ENCODE results near the gene BCDIN3D. TPM values are rescaled to one million over a fixed set of nuclear protein-coding genes. Genes with fewer than 3 reads are reported as not detected.

BCDIN3D gene
- total RNA-seq, 1 donor from 2014 or later: 3.3 TPM

DNA sequence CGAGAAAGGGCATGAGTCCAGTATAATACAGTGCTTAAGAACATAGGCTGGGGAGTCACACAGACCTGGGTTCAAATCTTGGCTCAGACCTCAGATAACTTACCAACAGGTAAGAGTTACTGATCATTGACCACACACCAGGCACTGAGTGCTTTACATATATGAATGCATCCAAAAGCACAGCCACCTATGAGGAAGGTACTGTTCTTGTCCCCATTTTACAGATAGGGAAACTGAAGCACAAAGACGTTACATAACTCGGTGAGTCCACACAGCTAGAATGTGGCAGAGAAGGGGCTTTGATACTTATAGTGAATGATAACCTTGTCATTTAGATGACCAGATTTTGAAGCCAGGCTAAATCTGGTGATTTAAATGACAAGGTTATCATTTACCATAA lies 33.2 kb upstream of the BCDIN3D start:
- Mint-ChIP-seq H3K27ac (ENCODE audit: unreplicated experiment) (no peak overlapping the region), H3K36me3 (ENCODE audit: low read depth) (no peaks in the 10 kb centered on the region), H3K27me3 (ENCODE audit: low read depth) (no peaks in the 10 kb centered on the region), H3K9me3 (ENCODE audit: low read depth) (no peaks in the 10 kb centered on the region), H3K4me3 (ENCODE audit: unreplicated experiment) (no peak overlapping the region), H3K4me1 (ENCODE audit: low read depth) (peaks cover 5% of the 10 kb centered on the region)
- no peak for DNase-seq (ENCODE audit: low spot score)
- no peak for TF ChIP-seq CTCF (IDR thresholded peaks at IDR 0.05)

DNA sequence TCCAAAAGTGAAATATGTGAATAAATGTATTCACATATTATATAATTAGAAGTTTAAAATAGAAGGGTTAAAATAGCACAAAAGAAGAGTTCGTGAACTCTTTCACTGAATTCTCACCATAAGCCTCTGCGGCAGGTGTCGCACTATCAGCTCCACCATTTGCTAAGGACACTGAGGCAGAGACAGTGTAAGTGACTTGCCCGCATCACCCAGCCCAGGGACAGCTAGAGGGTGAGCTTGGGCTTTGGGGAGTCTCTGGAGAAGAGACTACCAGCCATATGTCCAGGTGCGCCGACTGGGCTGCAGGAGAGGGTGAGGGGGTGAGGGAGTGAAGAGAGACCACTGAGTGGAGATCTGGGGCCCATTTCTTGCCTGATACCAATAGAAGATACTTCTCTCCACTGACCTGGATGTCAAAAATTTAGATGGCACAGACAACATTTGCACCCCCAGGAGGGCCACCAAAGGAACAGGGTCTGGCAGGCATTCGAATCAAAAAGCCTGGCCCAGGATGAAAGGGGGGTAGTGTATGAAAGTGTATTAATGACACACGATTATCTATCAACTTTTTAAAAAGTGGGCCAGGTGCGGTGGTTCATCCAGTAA lies 32.3 kb upstream of the BCDIN3D start:
- Mint-ChIP-seq H3K4me3 (ENCODE audit: unreplicated experiment) (no peak overlapping the region), H3K27ac (ENCODE audit: unreplicated experiment) (no peak overlapping the region), H3K36me3 (ENCODE audit: low read depth) (no peaks in the 10 kb centered on the region), H3K4me1 (ENCODE audit: low read depth) (peaks cover 5% of the 10 kb centered on the region), H3K27me3 (ENCODE audit: low read depth) (no peaks in the 10 kb centered on the region), H3K9me3 (ENCODE audit: low read depth) (no peaks in the 10 kb centered on the region)
- peak; percentile 61 for DNase-seq (ENCODE audit: low spot score)
- TF ChIP-seq CTCF (IDR thresholded peaks at IDR 0.05): no peak

DNA sequence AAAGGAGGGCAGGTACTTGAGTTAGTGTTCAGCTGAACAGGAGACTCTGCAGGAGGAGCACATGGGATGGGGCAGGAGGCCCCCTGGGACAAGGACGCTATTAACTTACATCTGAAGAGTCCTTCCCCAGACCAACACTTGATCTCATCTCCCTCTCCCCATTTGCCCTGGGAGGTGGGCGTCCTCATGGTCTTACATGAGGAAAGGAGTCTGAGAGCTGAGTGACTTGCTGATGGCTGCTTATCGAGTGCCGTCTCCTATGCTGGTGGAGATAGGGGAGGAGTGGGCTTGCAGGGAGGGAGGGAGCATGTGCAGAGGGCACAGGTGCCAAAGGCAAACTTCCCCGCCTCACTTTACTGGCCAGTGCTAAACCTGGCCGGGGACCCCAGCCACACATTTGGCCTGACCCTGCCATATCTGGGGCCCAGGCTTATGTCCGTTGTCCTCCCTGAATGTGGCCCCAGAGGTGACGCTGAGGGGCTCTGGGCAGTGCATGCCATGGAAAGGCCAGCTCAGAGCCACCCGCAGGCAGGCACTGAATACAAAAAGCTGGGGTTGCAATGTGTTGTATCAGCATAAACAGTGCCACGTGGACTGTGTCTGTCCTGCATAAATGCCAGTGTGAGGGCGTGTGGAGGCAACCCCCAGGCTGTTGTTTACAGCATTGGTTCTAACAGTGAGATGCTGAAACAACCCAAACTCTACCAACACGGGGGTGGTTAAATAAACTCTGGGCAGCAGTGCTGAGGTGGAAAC lies 31.4 kb upstream of the BCDIN3D start:
- no peaks in the 10 kb centered on the region for H3K9me3 Mint-ChIP-seq (ENCODE audit: low read depth)
- no peaks in the 10 kb centered on the region for H3K27me3 Mint-ChIP-seq (ENCODE audit: low read depth)
- DNase-seq (ENCODE audit: low spot score): peak; percentile 41
- H3K36me3 Mint-ChIP-seq (ENCODE audit: low read depth): no peaks in the 10 kb centered on the region
- peaks cover 6% of the 10 kb centered on the region for H3K4me1 Mint-ChIP-seq (ENCODE audit: low read depth)
- no peak for TF ChIP-seq CTCF (IDR thresholded peaks at IDR 0.05)
- no peak overlapping the region for H3K4me3 Mint-ChIP-seq (ENCODE audit: unreplicated experiment)
- H3K27ac Mint-ChIP-seq (ENCODE audit: unreplicated experiment): no peak overlapping the region

DNA sequence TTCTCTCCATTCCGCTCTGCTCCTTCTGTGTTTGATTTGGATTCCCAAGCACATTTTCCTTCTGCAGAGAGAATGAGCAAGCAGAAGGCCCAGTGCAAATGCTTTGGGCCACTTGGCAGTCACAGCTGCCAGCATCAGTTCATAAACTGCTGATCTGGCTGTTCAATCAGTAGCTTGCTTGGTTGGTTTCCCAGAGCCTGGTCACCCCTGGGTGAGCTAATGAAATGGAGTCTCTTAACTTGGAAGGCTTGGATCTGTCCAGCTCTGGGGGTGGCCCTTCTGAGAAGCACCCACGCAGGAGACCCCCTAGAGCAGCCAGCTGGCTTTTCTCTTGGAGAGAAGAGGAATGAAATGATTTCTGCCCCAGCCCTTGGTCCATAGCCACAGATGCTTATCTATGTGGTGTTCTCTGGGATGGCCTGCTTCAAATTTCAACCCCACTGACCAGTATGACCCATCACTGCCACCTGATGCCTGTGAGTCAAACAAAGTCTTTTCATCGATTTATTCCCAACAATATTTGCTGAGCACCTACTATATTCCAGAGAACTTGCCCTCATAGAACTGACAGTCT lies 30.5 kb upstream of the BCDIN3D start:
- Mint-ChIP-seq H3K9me3 (ENCODE audit: low read depth) (no peaks in the 10 kb centered on the region), H3K4me3 (ENCODE audit: unreplicated experiment) (no peak overlapping the region), H3K4me1 (ENCODE audit: low read depth) (peaks cover 14% of the 10 kb centered on the region), H3K27ac (ENCODE audit: unreplicated experiment) (no peak overlapping the region), H3K36me3 (ENCODE audit: low read depth) (no peaks in the 10 kb centered on the region), H3K27me3 (ENCODE audit: low read depth) (no peaks in the 10 kb centered on the region)
- peak; percentile 11 for DNase-seq (ENCODE audit: low spot score)
- no peak for TF ChIP-seq CTCF (IDR thresholded peaks at IDR 0.05)

- Mint-ChIP-seq H3K27ac (ENCODE audit: unreplicated experiment) (no peak overlapping the region), H3K36me3 (ENCODE audit: low read depth) (no peaks in the 10 kb centered on the region), H3K4me1 (ENCODE audit: low read depth) (peaks cover 17% of the 10 kb centered on the region), H3K4me3 (ENCODE audit: unreplicated experiment) (no peak overlapping the region), H3K9me3 (ENCODE audit: low read depth) (no peaks in the 10 kb centered on the region), H3K27me3 (ENCODE audit: low read depth) (no peaks in the 10 kb centered on the region)
- peak; percentile 41 for DNase-seq (ENCODE audit: low spot score)
- TF ChIP-seq CTCF (IDR thresholded peaks at IDR 0.05): no peak
These were observed 29.9 kb upstream of the BCDIN3D start for GRCh38 chr12:49872781-49873181.

All from chondrocyte (in vitro differentiated cells).